HCT116 (cell line): ENCODE measurements around the gene SDR42E2. TPM values are rescaled to one million over a fixed set of nuclear protein-coding genes. Genes with fewer than 3 reads are reported as not detected.

Source experiments
- ATAC-seq: fragments of 200-7000 bp; cut with Tn5 transposase; 2 replicates; pipeline ENCODE4 v1.9.1; 2020; ENCODE audit warnings: mild to moderate bottlenecking, moderate library complexity
- BruUV-seq: library from RNA; stranded (reverse); fragments of 400-500 nt; replicated peaks from 2 replicates; lab custom pipeline; 2021; lab: Mats Ljungman, UMichigan
- CTCF ChIA-PET: fragments of 300-600 bp; sonication (Branson Sonifier 250); formaldehyde crosslinking; loops from one replicate; lab custom pipeline; 2021; ENCODE audit warnings: antibody characterized with exemption; lab: Charles Lee
- POLR2A ChIA-PET: fragments of 300-600, 350-600 bp; sonication (Branson Sonifier 250); formaldehyde crosslinking; loops from one replicate; lab custom pipeline; 2021; ENCODE audit warnings: antibody characterized with exemption; lab: Charles Lee
- RAD21 ChIA-PET, 2 experiments: fragments of 300-600 bp; sonication (Branson Sonifier 250); formaldehyde crosslinking; loops; one replicate each; lab custom pipeline; 2023; ENCODE audit warnings: low total read pairs in 2 of 2; ENCODE audit not compliant: uncharacterized antibody in 2 of 2, unreplicated experiment in 2 of 2, low non-redundant PET in 1 of 2; lab: Charles Lee
- DNase-seq: peaks from one replicate; pipeline ENCODE4 v3.0.0-alpha.2; 2010; ENCODE audit warnings: low read depth, low spot score
- H2AFZ ChIP-seq: fragments of 200-600 bp; shearing (Covaris generic), sonication (generic); 2 replicates; pipeline ENCODE4 v1.6.1; 2017; ENCODE audit warnings: low read depth, mixed run types, mixed read lengths, antibody characterized with exemption, low read length; ENCODE audit not compliant: poor library complexity, severe bottlenecking
- H3K27ac ChIP-seq: 2 replicates; pipeline ENCODE4 v1.5.1; 2012; ENCODE audit warnings: low read depth, low read length
- H3K27me3 ChIP-seq: fragments of 200-600 bp; sonication (generic); 2 replicates; pipeline ENCODE4 v1.6.1; 2016; ENCODE audit warnings: mixed run types, low read length, mixed read lengths; ENCODE audit not compliant: insufficient read depth
- H3K36me3 ChIP-seq, 2 experiments: fragments of 200-500 bp in 1 of 2; fragments of 200-600 bp in 1 of 2; sonication (Bioruptor generic) in 1 of 2; sonication (generic) in 1 of 2; 2 replicates each; pipeline versions ENCODE4 v1.5.1 to v1.6.1; 2014 to 2016; ENCODE audit warnings: low read length in 2 of 2, inconsistent platforms in 1 of 2, mixed read lengths in 1 of 2, mixed run types in 1 of 2; ENCODE audit not compliant: insufficient read depth in 2 of 2, control insufficient read depth in 1 of 2
- H3K4me1 ChIP-seq, 2 experiments: fragments of 200-600 bp in 1 of 2; sonication (generic) in 1 of 2; 2 replicates each; pipeline versions ENCODE4 v1.5.1 to v1.6.1; 2012 to 2017; ENCODE audit warnings: low read length in 2 of 2, inconsistent platforms in 1 of 2, mild to moderate bottlenecking in 1 of 2, mixed read lengths in 1 of 2, mixed run types in 1 of 2, moderate library complexity in 1 of 2; ENCODE audit not compliant: insufficient read depth in 2 of 2, control insufficient read depth in 1 of 2
- H3K4me2 ChIP-seq: fragments of 200-600 bp; sonication (generic); 2 replicates; pipeline ENCODE4 v1.6.1; 2017; ENCODE audit warnings: mixed run types, low read length, mixed read lengths
- H3K4me3 ChIP-seq, 2 experiments: fragments of 200-600 bp in 1 of 2; sonication (generic) in 1 of 2; replicated peaks in 1 of 2; 2 replicates each; pipeline ENCODE4 v1.5.1; 2011 to 2016; ENCODE audit warnings: low read length in 2 of 2, control low read depth in 1 of 2, low read depth in 1 of 2, mild to moderate bottlenecking in 1 of 2, mixed read lengths in 1 of 2, mixed run types in 1 of 2
- H3K79me2 ChIP-seq: fragments of 200-600 bp; sonication (generic); 2 replicates; pipeline ENCODE4 v1.6.1; 2017; ENCODE audit warnings: mild to moderate bottlenecking, mixed run types, low read length, moderate library complexity, mixed read lengths; ENCODE audit not compliant: insufficient read depth
- H3K9ac ChIP-seq: fragments of 200-600 bp; sonication (generic); 2 replicates; pipeline ENCODE4 v1.6.1; 2016; ENCODE audit warnings: low read length, mixed read lengths
- H3K9me2 ChIP-seq: fragments of 200-600 bp; sonication (generic), shearing (Covaris generic); 2 replicates; pipeline ENCODE4 v1.6.1; 2017; ENCODE audit warnings: mixed run types, mild to moderate bottlenecking, moderate library complexity; ENCODE audit not compliant: insufficient read depth
- H3K9me3 ChIP-seq, 2 experiments: fragments of 200-500 bp in 1 of 2; fragments of 200-600 bp in 1 of 2; sonication (Bioruptor generic) in 1 of 2; sonication (generic) in 1 of 2; 2 replicates each; pipeline ENCODE4 v1.6.1; 2014 to 2017; ENCODE audit warnings: low read length in 2 of 2, mixed read lengths in 2 of 2, inconsistent platforms in 1 of 2, low read depth in 1 of 2, mild to moderate bottlenecking in 1 of 2, mixed run types in 1 of 2, moderate library complexity in 1 of 2; ENCODE audit not compliant: control insufficient read depth in 1 of 2, insufficient read depth in 1 of 2
- H4K20me1 ChIP-seq: fragments of 200-600 bp; sonication (generic), shearing (Covaris generic); 2 replicates; pipeline ENCODE4 v1.6.1; 2017; ENCODE audit warnings: mixed run types, mild to moderate bottlenecking, moderate library complexity; ENCODE audit not compliant: insufficient read depth
- CBX3 ChIP-seq: IDR thresholded peaks from 2 replicates; pipeline ENCODE4 v1.6.1; 2012; ENCODE audit warnings: low read depth
- JUND ChIP-seq: IDR thresholded peaks from 2 replicates; pipeline ENCODE4 v1.6.1; 2012
- POLR2A ChIP-seq: IDR thresholded peaks from 2 replicates; pipeline ENCODE4 v1.7.0; 2011; ENCODE audit warnings: borderline replicate concordance; ENCODE audit not compliant: insufficient read depth, insufficient read length; ENCODE audit errors: extremely low read depth
- POLR2AphosphoS5 ChIP-seq: IDR thresholded peaks from 2 replicates; pipeline ENCODE4 v1.6.1; 2011; ENCODE audit warnings: mild to moderate bottlenecking, low read depth, low read length, moderate library complexity
- RAD21 ChIP-seq: IDR thresholded peaks from 2 replicates; pipeline ENCODE4 v1.6.1; 2012; ENCODE audit warnings: low read depth, mild to moderate bottlenecking
- SRF ChIP-seq: IDR thresholded peaks from 2 replicates; pipeline ENCODE4 v1.6.1; 2012; ENCODE audit warnings: low read depth
- ZFX ChIP-seq: fragments of 450-650 bp; IDR thresholded peaks from 2 replicates; pipeline ENCODE4 v1.6.1; 2017
- ZNF274 ChIP-seq: fragments of 200-500 bp; sonication (Bioruptor generic); IDR thresholded peaks from 2 replicates; pipeline ENCODE4 v1.6.1; 2014; ENCODE audit warnings: mild to moderate bottlenecking, low read depth, low read length, inconsistent platforms
- intact Hi-C: fragments of 100-400 bp; cut with micrococcal nuclease; formaldehyde crosslinking; loops from 2 replicates; pipeline ENCODE4 v1.10.0; 2022
- total RNA-seq: library from RNA; stranded (reverse); gene quantifications from one replicate; pipeline ENCODE4 v1.2.1, GENCODE V29; 2021; ENCODE audit not compliant: unreplicated experiment
- TF ChIP-seq, protein P1 (sequence below): IDR thresholded peaks from 2 replicates; pipeline ENCODE4 v1.6.1; 2012

SDR42E2 gene
- total RNA-seq, 1 experiment from 2014 or later: 0.27 TPM

DNA sequence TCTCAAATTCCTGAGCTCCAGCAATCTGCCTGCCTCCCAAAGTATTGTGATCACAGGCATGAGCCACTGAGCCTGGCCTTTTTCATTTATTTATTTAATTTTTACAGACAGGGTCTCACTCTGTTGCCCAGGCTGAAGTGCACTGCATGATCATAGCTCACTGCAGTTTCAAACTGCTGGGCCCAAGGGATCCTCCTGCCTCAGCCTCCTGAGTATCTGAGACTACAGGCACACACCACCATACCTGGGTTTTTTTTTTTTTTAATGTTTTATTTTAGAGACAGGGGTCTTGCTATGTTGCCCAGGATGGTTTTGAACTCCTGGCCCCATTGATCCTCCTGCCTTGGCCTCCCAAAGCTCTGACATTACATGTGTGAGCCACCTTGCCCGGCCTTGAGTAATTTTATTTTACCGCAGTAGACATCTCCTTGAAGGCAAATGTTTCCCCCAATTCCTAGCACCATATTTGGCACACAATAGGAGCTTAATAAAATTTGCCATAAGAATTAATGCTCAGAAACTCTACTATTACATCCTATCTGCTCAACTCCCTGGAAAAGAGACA is 41.9 kb downstream of the SDR42E2 start:
- RAD21 ChIA-PET: no interaction called here
- intact Hi-C loops: no loop called here
- H3K4me1 ChIP-seq: peaks cover 27 to 39% of the 10 kb centered on the region in 2 experiments
- peaks cover 28% of the 10 kb centered on the region for H3K79me2 ChIP-seq
- H4K20me1 ChIP-seq: no peaks in the 10 kb centered on the region
- H3K9me2 ChIP-seq: no peaks in the 10 kb centered on the region
- TF ChIP-seq POLR2AphosphoS5 (no peak), POLR2A (no peak)
- DNase-seq (no peak), ATAC-seq (no peak)
- H3K4me3 ChIP-seq: no peak overlapping the region
- CTCF ChIA-PET: no interaction called here
- no peaks in the 10 kb centered on the region for H3K27me3 ChIP-seq
- no peak overlapping the region for H3K9ac ChIP-seq
- H2AFZ ChIP-seq: no peak overlapping the region
- POLR2A ChIA-PET: interaction anchor here (1.3 kb wide), 1 partner anchor 13 kb away, joined by 4 read pairs; no protein-coding TSS in a partner anchor
- BruUV-seq: no TSS peak
- H3K4me2 ChIP-seq: no peak overlapping the region
- H3K36me3 ChIP-seq: no peaks in the 10 kb centered on the region
- no peak overlapping the region for H3K27ac ChIP-seq
- no peaks in the 10 kb centered on the region for H3K9me3 ChIP-seq

DNA sequence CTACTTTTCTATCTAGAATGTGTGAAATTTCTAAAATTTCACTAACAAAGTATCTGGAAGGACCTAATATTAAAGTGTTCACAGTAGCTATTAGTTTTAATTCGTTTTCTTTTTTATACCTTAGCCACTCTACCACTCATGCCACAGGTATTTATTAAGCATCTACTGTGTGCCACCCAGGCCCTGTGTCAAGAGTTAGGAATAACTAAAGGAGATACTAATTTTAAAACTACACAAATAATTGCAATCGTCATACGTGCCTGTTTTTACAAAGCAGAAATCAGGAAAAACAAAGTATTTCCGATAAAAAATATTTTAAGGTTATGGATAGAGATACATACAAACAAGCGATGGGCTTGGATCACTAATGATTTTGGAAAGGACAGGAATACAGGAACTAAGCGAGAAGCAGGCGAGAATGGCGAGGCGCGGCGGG is 43.3 kb downstream of the SDR42E2 start:
- no peaks in the 10 kb centered on the region for H3K9me2 ChIP-seq
- intact Hi-C loops: loop anchor here (1.0 to 2.0 kb wide), 2 partner anchors 27 to 92 kb away; partner anchors contain the start of gene POLR3E
- TSS peak; percentile 99 for BruUV-seq
- no peak for DNase-seq
- H3K36me3 ChIP-seq: peaks cover 0 to 1% of the 10 kb centered on the region in 2 experiments; a peak in 1 of 4 replicates
- H3K9ac ChIP-seq: peak overlapping the region; percentile 90
- H3K9me3 ChIP-seq: no peaks in the 10 kb centered on the region; a peak in 1 of 4 replicates
- peak overlapping the region; percentile 93 for H3K4me2 ChIP-seq
- H3K79me2 ChIP-seq: peaks cover 42% of the 10 kb centered on the region
- peak overlapping the region; percentile 85 for H3K27ac ChIP-seq
- no peaks in the 10 kb centered on the region for H4K20me1 ChIP-seq
- H3K27me3 ChIP-seq: no peaks in the 10 kb centered on the region
- H2AFZ ChIP-seq: peak overlapping the region; percentile 28
- H3K4me3 ChIP-seq: peak overlapping the region; percentile 42 to 94
- ChIA-PET CTCF (interaction anchor here (1.0 kb wide), 1 partner anchor 93 kb away, joined by 8 read pairs; no protein-coding TSS in a partner anchor), RAD21 (interaction anchor here (0.9 to 1.0 kb wide), 2 partner anchors 14 to 95 kb away, joined by 3 read pairs; no protein-coding TSS in a partner anchor), POLR2A (interaction anchor here (1.3 kb wide), 1 partner anchor 14 kb away, joined by 4 read pairs; no protein-coding TSS in a partner anchor)
- no peak for ATAC-seq
- peaks cover 16 to 25% of the 10 kb centered on the region in 2 experiments for H3K4me1 ChIP-seq
- TF ChIP-seq SRF: peak; percentile 61; the same call in 1 of the 2 replicates
- no peak for TF ChIP-seq RAD21
- TF ChIP-seq ZNF274: no peak
- TF ChIP-seq, protein P1, sequence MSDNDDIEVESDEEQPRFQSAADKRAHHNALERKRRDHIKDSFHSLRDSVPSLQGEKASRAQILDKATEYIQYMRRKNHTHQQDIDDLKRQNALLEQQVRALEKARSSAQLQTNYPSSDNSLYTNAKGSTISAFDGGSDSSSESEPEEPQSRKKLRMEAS: no peak
- no peak for TF ChIP-seq ZFX
- no peak for TF ChIP-seq CBX3
- TF ChIP-seq JUND: no peak
